Tibial nerve (tissue), 4 donors: ENCODE data around the gene PHKB. TPM values are rescaled to one million over a fixed set of nuclear protein-coding genes. Genes with fewer than 3 reads are reported as not detected.

Experiments used
- DNase-seq, 2 donors: peaks; one replicate each; pipeline ENCODE4 v3.0.0-alpha.2; 2019; ENCODE audit warnings: low spot score in 2 of 2
- H3K27ac ChIP-seq, 4 donors: fragments of 200-600 bp; sonication (generic) in 3 of 4; one replicate each; pipeline ENCODE4 v1.5.1; 2017 to 2019; ENCODE audit warnings: mild to moderate bottlenecking in 1 of 4
- H3K27me3 ChIP-seq, 2 donors: fragments of 200-600 bp; sonication (generic) in 1 of 2; one replicate each; pipeline versions ENCODE4 v1.5.1 to v1.6.0; 2017 to 2019
- H3K36me3 ChIP-seq, 3 donors: fragments of 200-600 bp; sonication (generic); one replicate each; pipeline ENCODE4 v1.5.1; 2018 to 2019
- H3K4me1 ChIP-seq, 4 donors: fragments of 200-600 bp; sonication (generic) in 3 of 4; one replicate each; pipeline ENCODE4 v1.5.1; 2017 to 2019
- H3K4me3 ChIP-seq, 4 donors: fragments of 200-600 bp; sonication (generic) in 3 of 4; one replicate each; pipeline ENCODE4 v1.5.1; 2017 to 2019; ENCODE audit warnings: mild to moderate bottlenecking in 1 of 4, moderate library complexity in 1 of 4
- H3K9me3 ChIP-seq, 4 donors: fragments of 200-600 bp; sonication (generic) in 3 of 4; one replicate each; pipeline ENCODE4 v1.5.1; 2017 to 2019
- EP300 ChIP-seq, 2 donors: sonication (generic); formaldehyde crosslinking; IDR thresholded peaks; one replicate each; pipeline ENCODE4 v1.6.1; 2017; ENCODE audit warnings: antibody characterized with exemption in 2 of 2, mild to moderate bottlenecking in 1 of 2
- POLR2A ChIP-seq, 2 donors: fragments of 450-650 bp; IDR thresholded peaks; one replicate each; pipeline ENCODE4 v1.6.1; 2017; ENCODE audit warnings: antibody characterized with exemption in 2 of 2, mild to moderate bottlenecking in 2 of 2, moderate library complexity in 2 of 2
- WGBS, 2 donors: methylation state at CpG; one replicate each; pipeline ENCODE4 v1.1.5; 2018; 5-methylcytosine and 5-hydroxymethylcytosine counted together
- total RNA-seq, 4 donors: library from RNA; depleted of rRNA; stranded (reverse); fragments of >200 nt; gene quantifications; one replicate each; pipeline ENCODE4 v1.1.0, GENCODE V29; 2016
- TF ChIP-seq, protein P1 (sequence below), 5 experiments: fragments of 200-600 bp in 3 of 5; fragments of 450-650 bp in 2 of 5; sonication (generic) in 3 of 5; IDR thresholded peaks; one replicate each; pipeline ENCODE4 v1.5.1; 2016 to 2019; ENCODE audit warnings: antibody characterized with exemption in 5 of 5, mild to moderate bottlenecking in 3 of 5, moderate library complexity in 2 of 5

The PHKB gene
- total RNA-seq, 4 donors from 2014 or later: 80.1 to 93.7 (median 82.4) TPM

DNA sequence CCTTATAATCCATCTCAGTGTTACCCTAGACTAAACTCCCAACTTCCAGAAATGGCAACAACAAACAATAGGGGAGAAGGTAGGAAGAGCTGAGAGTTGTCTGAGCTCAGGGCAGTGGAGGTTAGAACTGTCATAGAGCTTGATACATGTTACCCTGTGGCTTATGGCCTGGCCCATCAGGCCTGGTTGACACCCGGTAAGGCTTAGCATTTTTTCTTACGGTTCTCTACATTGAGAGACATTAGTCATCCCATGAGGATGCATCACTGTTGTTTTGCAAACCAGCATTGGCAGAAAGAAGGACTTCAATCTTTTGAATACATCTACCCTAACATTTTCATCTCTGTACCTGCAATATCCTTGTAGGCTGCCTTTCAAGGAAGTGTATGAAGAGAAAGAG is 226.6 kb downstream of the PHKB start:
- no peak for DNase-seq
- Histone ChIP-seq H3K9me3 (peaks cover 0 to 10% (median 0%) of the 10 kb centered on the region in 4 donors), H3K36me3 (peaks cover 3 to 85% (median 15%) of the 10 kb centered on the region in 3 donors), H3K27me3 (no peaks in the 10 kb centered on the region), H3K27ac (no peak overlapping the region), H3K4me1 (no peaks in the 10 kb centered on the region), H3K4me3 (no peak overlapping the region)
- 72 to 76% methylated on average over 2 of the region's 2 CpGs for WGBS, 2 donors
- TF ChIP-seq EP300 (IDR thresholded peaks at IDR 0.05) (no peak), POLR2A (IDR thresholded peaks at IDR 0.05) (no peak)
- TF ChIP-seq, protein P1, sequence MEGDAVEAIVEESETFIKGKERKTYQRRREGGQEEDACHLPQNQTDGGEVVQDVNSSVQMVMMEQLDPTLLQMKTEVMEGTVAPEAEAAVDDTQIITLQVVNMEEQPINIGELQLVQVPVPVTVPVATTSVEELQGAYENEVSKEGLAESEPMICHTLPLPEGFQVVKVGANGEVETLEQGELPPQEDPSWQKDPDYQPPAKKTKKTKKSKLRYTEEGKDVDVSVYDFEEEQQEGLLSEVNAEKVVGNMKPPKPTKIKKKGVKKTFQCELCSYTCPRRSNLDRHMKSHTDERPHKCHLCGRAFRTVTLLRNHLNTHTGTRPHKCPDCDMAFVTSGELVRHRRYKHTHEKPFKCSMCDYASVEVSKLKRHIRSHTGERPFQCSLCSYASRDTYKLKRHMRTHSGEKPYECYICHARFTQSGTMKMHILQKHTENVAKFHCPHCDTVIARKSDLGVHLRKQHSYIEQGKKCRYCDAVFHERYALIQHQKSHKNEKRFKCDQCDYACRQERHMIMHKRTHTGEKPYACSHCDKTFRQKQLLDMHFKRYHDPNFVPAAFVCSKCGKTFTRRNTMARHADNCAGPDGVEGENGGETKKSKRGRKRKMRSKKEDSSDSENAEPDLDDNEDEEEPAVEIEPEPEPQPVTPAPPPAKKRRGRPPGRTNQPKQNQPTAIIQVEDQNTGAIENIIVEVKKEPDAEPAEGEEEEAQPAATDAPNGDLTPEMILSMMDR (IDR thresholded peaks at IDR 0.05): no peak

DNA sequence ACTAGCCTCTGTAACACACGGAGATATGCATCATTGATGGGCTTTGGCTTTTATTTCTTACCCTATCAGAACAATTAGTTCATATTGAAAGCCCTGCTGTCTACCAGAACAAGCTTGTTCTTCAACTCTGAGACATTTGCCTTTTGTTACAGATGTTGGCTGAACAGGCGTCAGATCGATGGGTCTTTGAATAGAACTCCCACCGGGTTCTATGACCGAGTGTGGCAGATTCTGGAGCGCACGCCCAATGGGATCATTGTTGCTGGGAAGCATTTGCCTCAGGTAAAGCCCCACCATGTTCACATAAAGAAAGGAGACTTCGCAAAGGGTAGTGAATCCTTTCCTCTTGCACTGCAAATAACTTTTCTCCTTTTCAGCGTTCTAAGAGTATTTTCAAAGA is 232.1 kb downstream of the PHKB start:
- TF ChIP-seq, protein P1 (IDR thresholded peaks at IDR 0.05): no peak
- TF ChIP-seq EP300 (IDR thresholded peaks at IDR 0.05): no peak
- no peaks in the 10 kb centered on the region for H3K4me1 ChIP-seq
- H3K36me3 ChIP-seq: peaks cover 0 to 100% (median 15%) of the 10 kb centered on the region in 3 donors
- DNase-seq: no peak
- no peaks in the 10 kb centered on the region for H3K27me3 ChIP-seq
- H3K4me3 ChIP-seq: no peak overlapping the region
- WGBS, 2 donors: 80 to 83% methylated on average over 9 of the region's 9 CpGs
- no peaks in the 10 kb centered on the region for H3K9me3 ChIP-seq
- H3K27ac ChIP-seq: no peak overlapping the region

DNA sequence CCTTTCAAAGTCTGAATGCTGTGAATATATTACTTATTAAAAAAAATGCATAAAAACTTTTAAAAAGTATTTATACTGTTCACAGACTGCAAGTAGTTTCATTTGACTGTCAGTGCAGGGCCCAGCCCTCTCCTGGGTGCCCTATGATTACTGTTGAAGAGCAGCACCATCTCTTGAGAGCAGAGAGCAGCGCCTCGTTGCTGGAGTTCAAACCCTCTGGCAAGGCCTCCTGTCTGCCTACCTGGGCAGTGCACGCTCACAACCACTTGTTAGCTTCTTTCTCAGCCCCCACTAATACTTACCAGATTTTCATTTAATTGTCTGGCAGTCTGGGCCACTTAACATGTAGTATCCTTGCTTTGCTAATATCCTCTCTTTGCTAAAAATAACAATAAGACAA is 233.4 kb downstream of the PHKB start:
- no peaks in the 10 kb centered on the region for H3K27me3 ChIP-seq
- no peaks in the 10 kb centered on the region for H3K4me1 ChIP-seq
- no peak overlapping the region for H3K27ac ChIP-seq
- no peak overlapping the region for H3K4me3 ChIP-seq
- no peak for TF ChIP-seq POLR2A (IDR thresholded peaks at IDR 0.05)
- no peak for TF ChIP-seq EP300 (IDR thresholded peaks at IDR 0.05)
- TF ChIP-seq, protein P1 (IDR thresholded peaks at IDR 0.05): no peak
- peaks cover 0 to 100% (median 10%) of the 10 kb centered on the region in 3 donors for H3K36me3 ChIP-seq
- WGBS, 2 donors: 78 to 81% methylated on average over 3 of the region's 3 CpGs
- H3K9me3 ChIP-seq: no peaks in the 10 kb centered on the region
- DNase-seq: no peak

DNA sequence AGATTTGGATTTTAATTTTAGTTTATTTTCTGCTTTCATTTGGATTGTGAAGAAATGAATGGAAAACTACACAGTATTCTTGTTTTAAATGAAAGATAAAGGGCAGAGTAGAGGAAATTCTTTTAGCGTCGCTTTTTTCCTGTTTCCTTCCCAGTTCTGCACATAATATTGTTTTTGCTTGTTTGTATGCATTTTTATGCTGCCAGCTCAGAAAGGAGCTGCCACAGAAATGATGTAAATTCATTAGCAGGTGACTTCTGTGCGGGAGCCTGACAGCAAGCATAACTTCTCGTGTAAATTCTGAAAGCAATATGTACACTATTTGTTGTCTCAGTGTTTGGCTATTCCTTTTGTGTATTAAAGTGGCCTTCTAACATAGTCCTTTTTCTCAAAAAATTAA is 234.6 kb downstream of the PHKB start:
- H3K4me1 ChIP-seq: no peaks in the 10 kb centered on the region
- no peaks in the 10 kb centered on the region for H3K27me3 ChIP-seq
- 92 to 94% methylated on average over 4 of the region's 4 CpGs for WGBS, 2 donors
- no peak overlapping the region for H3K4me3 ChIP-seq
- DNase-seq: no peak
- TF ChIP-seq EP300 (IDR thresholded peaks at IDR 0.05): no peak
- TF ChIP-seq POLR2A (IDR thresholded peaks at IDR 0.05): no peak
- TF ChIP-seq, protein P1 (IDR thresholded peaks at IDR 0.05): no peak
- peaks cover 0 to 98% (median 5%) of the 10 kb centered on the region in 3 donors for H3K36me3 ChIP-seq
- no peaks in the 10 kb centered on the region for H3K9me3 ChIP-seq
- H3K27ac ChIP-seq: no peak overlapping the region

DNA sequence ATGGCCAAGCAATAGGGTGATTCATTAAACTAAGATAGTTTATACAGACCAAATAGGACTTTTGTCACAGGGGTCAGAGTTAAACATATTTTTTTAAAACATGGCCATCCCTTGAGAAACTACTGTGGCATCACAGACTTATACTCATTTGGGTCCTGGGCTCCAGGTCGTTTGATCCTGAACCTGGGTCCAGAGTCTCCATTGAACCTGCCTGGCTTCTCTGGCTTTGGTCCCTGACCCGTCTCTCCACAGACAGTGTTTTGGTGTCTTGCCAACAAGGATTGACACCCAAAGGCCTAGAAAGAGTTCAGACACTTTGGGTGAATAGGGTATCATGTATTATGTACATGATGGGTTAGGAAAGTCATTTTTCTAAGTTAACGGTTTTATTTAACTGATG is 236.7 kb downstream of the PHKB start:
- no peak for DNase-seq
- H3K9me3 ChIP-seq: no peaks in the 10 kb centered on the region
- 81 to 86% methylated on average over 3 of the region's 3 CpGs for WGBS, 2 donors
- H3K4me1 ChIP-seq: no peaks in the 10 kb centered on the region
- peaks cover 0 to 80% (median 0%) of the 10 kb centered on the region in 3 donors for H3K36me3 ChIP-seq
- TF ChIP-seq, protein P1 (IDR thresholded peaks at IDR 0.05): no peak
- no peak for TF ChIP-seq EP300 (IDR thresholded peaks at IDR 0.05)
- no peak overlapping the region for H3K27ac ChIP-seq
- H3K4me3 ChIP-seq: no peak overlapping the region
- no peaks in the 10 kb centered on the region for H3K27me3 ChIP-seq
